Suprapubic skin (tissue), 3 donors: Measurements from ENCODE around the gene DNAH10.

Source experiments
- CTCF ChIP-seq, 2 donors: fragments of 200-600 bp in 1 of 2; fragments of 450-650 bp in 1 of 2; sonication (generic) in 1 of 2; IDR thresholded peaks; one replicate each; pipeline ENCODE4 v1.5.1; 2016 to 2019; ENCODE audit warnings: antibody characterized with exemption in 2 of 2, mild to moderate bottlenecking in 1 of 2, moderate library complexity in 1 of 2
- POLR2AphosphoS5 ChIP-seq, 3 donors: sonication (generic); formaldehyde crosslinking; IDR thresholded peaks; one replicate each; pipeline ENCODE4 v1.6.1; 2017; ENCODE audit warnings: antibody characterized with exemption in 3 of 3

- no peak for TF ChIP-seq POLR2AphosphoS5 (IDR thresholded peaks at IDR 0.05)
- no peak for TF ChIP-seq CTCF (IDR thresholded peaks at IDR 0.05)
Measured at GRCh38 chr12:123902821-123903220, 140.7 kb downstream of the DNAH10 start.
